ENCODE results near the gene CHORDC1. TPM values are rescaled to one million over a fixed set of nuclear protein-coding genes. Genes with fewer than 3 reads are reported as not detected.
"Not testable (repeated sequence)": the region's sequence is repeated elsewhere in the genome, so short reads cannot be mapped to it uniquely, and the experiment has no call there.

Gene CHORDC1
- total RNA-seq, 1 donor from 2014 or later = 44.5 TPM

DNA sequence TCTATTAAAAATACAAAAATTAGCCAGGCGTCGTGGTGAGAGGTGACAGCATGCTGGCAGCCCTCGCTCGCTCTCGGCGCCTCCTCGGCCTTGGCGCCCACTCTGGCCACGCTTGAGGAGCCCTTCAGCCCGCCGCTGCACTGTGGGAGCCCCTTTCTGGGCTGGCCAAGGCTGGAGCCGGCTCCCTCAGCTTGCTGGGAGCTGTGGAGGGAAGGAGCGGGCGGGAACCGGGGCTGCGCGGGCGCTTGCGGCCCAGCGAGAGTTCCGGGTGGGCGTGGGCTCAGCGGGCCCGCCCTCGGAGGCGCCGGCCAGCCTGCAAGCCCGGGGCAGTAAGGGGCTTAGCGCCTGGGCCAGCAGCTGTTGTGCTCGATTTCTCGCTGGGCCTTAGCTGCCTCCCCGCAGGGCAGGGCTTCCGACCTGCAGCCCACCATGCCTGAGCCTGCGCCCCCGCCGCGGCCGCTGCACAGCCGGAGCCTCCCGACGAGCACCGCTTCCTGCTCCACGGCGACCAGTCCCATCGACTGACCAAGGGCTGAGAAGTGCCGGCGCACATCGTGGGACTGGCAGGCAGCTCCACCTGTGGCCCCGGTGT, 55.8 kb downstream of the CHORDC1 start:
- DNase-seq (ENCODE audit: low spot score); intact Hi-C loops (cut with DNase I); ATAC-seq: not testable (repeated sequence)

Other genes with a start within 250 kb of the CHORDC1 start
- not detected for gene TRIM49C, start 191.9 kb downstream of the CHORDC1 start, total RNA-seq
- gene UBTFL1, start 137.1 kb downstream of the CHORDC1 start, total RNA-seq = not detected
- 12.5 TPM for gene NAALAD2, start 88.4 kb downstream of the CHORDC1 start, total RNA-seq

Data from sciatic nerve (tissue), 2 donors.